GF-D8 (cell line): ENCODE data around the gene PARN.
"Not testable (repeated sequence)": the region's sequence is repeated elsewhere in the genome, so short reads cannot be mapped to it uniquely, and the experiment has no call there.

Experiments used
- DNase-seq: peaks from one replicate; lab custom pipeline; 2025; lab: John Stamatoyannopoulos, UW

PARN gene

DNA sequence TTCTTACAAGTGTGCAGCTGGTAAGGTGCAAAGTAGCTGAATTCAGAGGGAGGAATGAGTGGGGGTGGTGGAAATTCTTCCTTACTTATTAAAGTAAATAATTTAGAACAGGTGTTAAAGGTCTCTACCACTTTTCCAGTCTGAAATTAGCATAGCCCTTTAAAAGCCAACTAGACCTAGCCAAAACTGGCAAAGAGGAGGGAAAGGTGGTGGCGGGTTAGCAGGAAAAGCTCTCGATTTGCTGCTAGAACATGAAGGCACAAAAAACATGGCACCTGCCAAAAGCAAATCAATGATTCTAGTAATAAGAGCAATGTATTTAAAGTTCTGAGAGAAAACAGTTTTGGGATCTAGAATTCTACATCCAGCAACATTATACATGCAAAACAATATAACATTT, 157.7 kb downstream of the PARN start:
- DNase-seq: no peak

DNA sequence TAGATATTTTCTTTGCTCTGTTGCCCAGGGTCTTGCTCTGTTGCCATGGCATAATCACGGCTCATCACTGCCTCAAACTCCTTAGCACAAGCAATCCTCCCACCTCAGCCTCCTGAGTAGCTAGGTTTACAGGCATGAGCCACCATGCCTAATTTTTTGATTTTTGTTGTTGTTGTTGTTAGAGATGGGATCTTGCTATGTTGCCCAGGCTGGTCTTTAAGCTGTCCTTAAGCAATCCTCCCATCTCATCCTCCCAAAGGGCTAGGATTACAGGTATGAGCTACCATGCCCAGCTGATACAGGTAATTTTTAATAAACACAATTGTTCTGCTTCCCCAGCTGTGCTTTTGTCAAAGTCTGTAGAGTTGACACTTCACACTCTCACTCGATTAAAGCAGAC, 159.3 kb downstream of the PARN start:
- no peak for DNase-seq

DNA sequence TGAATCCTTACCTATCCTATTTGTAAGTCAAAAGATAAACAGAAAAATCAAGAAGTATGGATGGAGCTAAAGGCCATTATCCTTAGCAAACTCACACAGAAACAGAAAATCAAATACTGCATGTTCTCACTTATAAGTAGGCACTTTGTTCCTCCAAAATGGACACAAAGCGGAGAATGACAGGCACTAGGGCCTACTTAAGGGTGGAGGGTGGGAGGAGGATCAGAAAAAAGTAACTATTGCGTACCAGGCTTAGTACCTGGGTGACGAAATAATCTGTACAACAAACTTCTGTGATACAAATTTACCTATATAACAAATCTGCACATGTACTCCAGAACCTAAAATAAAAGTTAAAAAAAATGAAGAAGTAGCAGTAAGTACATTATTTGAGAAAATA, 164.3 kb downstream of the PARN start:
- DNase-seq: no peak

DNA sequence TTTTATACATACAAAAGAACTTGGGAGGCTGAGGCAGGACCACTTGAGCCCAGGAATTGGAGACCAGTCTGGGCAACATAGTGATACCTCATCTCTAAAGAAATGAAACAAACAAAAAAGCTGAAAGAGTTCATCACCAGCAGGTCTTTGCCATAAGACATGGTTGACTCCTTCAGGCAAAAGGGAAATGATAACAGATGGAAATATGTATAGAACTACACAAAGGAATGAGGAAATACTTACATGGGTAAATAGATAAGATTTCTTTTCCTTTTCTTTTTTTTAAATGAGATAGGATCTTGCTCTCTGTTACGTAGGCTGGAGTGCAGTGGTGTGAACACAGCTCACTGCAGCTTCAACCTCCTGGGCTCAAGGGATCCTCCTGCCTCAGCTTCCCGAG, 165.3 kb downstream of the PARN start:
- no peak for DNase-seq

DNA sequence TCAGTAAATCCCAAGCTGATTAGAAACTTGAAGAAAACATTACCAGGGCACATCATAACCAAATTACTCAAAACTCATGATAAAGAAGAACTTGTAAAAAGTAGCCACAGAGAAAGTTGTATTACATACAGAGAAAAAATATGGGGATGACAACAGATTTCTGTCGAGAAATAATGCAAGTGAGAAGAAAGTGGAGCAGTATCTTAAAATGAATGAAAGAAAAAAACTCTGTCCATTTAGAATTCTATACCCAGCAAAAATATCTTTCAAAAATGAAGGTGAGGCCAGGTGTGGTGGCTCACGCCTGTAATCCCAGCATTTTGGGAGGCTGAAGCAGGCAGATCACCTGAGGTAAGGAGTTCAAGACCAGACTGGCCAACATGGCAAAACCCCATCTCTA, 165.9 kb downstream of the PARN start:
- DNase-seq: no peak

DNA sequence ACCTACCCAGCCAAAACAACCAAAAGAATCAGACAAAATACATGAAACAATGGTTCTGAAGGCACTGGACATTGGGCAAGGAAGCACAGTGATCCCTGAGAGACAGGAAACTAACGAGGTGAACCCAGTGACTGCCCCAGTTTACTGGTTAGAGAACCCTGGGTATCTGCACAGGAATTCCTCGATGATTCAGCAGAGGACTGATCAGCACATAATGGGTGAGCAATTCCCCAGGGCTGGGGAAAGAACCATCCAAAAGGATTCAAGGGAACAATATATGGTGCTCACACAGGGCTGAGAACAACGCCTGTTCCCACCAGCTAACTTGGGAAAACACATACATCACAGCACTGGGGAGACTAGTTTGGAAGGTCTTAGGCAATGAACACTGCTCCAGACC, 167.2 kb downstream of the PARN start:
- DNase-seq: no peak

DNA sequence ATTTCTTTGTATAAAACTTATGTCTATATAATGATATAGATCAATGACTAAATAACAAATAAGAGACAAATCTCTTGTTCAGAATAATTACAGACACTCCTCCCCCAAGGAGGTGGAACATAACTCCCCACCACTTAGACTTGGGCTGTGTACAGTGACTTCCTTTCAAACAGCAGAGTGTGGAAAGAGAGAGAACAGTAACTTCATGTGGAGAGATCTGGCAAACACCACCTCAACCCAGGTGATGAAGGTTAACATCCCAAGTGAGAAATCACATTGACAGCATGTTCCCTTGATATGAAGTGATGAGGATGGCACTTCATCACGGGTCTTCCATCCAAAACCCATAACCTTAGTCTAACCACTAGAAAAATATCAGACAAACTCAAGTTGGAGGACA, 169.3 kb downstream of the PARN start:
- DNase-seq: no peak

DNA sequence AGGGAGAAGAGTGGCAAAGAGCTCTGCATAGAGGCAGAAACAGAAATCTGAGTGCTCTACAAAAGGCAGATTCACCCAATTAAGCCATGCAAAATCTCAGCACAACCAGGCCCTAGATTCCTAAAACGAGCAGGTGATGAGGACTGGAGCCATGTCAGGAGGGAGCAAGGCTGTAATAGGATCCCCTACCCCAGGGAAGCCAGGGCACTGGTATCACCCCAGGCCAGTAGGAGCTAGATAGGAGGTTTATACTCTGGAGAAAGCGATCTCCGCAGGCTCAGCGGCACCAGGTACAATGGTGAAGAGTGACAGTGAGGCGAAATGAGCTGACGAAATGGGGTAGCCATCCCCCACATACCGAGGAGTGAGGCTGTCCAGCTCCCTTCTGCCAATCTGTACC, 171.5 kb downstream of the PARN start:
- DNase-seq: no peak

DNA sequence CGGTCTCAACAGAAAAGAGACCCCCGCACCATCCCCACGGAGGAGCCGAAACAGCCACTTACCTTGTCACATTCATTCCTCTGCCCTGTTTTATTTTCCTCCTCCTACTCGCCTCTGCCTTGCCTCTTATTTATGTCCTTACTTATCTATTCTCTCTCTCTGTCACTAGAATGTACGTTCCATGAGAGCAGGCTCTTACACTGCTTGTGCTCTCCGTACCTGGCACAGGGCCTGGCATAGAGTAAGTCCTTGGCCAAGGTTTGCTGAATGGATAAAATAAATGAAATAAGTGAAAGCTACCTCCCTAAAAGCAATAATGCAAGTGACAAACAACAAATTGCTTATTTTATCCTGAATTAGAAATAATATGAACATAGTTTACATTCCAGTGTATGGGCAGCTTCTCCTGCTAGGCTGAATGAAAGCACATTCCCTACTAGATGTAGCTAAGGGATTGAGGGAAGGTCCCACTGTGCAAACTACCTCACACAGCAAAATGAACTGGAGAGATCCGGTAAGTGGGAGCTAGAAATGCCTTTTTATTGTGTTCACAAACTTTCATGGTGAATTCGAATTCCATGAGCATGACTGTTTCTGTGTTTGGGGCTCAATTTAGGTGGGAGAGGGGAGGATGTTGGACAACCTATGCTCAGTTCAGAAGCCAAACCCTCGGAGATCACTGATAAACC, 173.1 kb downstream of the PARN start:
- no peak for DNase-seq

DNA sequence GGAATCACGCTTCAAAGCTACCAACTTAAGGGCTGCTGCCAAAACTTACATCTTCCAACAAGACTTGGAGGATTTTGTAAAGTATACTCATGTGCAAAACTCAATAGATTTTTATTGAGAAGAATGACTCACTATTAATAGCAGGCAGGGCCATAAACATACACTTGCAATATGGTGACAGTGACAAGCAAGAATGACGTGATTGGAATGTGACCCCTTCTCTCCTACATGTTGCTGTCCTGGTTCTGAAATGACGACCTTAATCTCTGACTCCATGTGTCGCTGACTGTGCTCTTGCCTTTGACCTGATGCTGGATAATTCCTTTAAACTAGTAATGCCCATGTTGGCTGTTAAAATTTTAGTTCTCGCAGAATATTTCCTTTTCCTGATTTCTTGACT, 174.5 kb downstream of the PARN start:
- no peak for DNase-seq

DNA sequence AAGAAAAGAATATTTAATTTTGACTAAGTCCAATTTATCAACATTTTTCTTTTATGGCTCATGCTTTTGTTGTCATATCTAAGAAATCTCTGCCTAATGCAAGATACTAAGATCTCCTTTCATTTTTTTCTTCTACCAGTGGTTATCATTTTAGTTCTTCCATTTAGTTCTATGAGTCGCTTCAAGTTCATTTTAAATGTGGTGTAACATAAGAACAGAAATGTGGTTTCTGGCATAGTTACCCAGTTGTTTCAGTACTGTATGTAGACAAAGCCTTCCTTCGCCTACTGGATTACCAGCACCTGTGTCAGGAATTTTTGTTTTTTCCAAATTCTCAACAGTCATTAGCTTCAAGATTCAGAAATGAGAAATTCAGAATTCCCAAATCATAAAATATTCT, 175.7 kb downstream of the PARN start:
- DNase-seq: no peak

DNA sequence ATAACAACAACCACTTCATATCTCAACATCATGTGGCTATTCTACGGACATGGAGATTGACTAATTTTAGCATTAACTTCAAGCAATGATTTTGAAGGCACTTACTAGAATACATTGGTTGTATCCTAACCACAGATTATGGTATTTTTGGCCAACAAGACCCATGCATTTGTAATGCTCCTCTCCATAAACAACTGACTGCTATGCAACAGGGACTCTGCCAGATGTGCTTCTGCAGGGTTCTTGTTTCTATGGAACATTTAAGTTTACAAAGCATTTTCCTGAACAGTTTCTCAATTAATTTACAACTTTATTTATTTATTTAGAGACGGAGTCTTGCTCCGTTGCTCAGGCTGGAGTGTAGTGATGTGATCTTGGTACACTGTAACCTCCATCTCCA, 178.0 kb downstream of the PARN start:
- no peak for DNase-seq

DNA sequence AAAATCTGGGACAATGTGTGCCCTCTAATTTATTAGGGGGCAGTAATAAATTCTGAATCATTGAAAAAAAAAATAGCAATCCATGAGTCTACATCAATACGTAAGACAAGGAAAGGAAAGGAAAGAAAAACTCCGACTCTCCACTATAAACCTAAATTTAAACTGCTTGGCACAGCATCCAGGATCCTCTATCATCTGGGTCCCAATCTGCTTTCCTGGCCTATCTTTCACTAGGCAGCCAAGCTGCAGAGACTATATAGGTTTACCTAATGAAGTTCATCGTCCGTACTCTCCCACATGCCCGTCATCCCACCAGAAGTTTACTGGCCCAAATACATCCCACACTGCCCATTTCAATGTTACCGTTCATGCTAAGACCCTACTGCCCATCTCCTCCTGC, 179.2 kb downstream of the PARN start:
- no peak for DNase-seq

DNA sequence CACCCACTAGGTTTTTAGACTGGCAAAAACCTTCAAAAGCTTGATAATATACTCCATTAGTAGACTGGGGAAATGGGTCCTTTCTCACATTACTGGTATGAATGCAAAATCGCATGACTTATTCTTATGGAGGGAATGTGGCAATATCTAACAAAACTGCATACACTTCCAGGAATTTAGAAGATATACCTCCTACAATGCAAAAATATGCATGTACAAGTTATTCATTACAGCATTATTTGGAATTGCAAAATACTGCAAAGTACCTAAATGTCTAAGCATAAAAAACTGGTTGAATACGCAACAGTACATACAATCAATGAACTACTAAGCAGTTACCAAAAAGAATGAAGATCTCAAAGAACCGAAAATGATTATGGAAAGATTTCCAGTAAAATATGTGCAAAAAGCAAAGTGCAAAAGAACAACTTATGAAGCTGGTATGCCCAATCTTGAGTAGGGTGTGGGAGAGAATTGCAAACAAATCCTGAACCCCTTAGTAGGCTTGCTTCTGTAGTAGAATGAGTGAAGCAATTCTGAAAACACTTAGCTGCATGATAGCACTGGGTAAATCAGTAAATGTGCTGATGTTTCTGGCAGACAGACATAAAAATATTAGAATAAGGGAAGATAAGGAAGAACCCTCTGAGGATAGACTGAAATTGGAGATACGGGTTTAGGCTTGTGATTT, 180.1 kb downstream of the PARN start:
- DNase-seq: no peak

DNA sequence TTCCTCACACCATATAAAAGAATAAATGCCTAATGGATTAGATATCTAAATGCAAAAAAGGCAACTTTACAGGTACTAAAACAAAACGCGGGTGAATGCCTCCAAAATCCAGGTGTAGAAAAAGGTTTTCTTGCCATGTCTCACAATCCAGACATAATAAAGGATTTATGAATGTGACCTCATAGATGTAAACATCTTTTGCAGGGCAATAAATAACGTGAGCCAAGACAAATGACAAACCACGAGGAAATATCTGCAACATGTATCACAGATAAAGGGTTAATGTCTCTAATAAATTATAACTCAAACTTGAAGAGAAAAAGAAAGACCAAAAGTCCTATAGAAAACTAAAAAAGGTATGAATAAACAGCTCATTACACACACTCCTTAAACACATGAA, 180.7 kb downstream of the PARN start:
- DNase-seq: no peak

DNA sequence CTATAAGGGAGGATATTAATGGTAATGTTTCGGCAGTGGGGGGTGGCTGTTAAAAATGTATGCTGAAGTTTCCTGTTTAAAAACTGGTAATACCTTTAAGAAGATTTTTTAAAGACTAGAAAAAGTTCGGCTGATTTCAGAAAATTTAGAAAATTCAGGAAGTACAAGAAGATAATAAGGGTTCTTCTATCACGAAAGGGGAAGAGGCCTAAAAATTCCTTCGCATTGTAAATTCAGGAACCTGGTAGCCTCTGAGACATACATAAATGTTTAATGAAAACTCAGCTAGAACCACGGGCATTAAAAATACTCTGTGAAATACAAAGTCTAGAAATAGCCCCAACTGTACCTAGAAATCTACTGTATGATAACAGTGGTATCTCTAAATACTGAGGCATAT, 181.2 kb downstream of the PARN start:
- no peak for DNase-seq

DNA sequence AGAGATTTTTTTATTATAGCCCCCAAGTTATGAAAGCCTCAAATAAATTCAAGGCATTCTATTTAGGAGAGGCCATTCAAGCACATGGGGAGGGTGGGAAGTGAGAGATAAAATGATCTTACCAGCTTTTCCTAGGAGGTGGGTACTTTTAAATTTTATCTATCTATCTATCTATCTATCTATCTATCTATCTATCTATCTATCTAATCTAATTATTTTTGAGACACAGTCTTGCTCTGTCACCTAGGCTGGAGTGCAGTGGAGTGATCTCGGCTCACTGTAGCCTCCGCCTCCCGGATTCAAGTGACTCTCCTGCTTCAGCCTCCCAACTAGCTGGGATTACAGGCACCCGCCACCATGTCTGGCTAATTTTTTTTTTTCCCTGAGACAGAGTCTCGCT, 182.3 kb downstream of the PARN start:
- no peak for DNase-seq

DNA sequence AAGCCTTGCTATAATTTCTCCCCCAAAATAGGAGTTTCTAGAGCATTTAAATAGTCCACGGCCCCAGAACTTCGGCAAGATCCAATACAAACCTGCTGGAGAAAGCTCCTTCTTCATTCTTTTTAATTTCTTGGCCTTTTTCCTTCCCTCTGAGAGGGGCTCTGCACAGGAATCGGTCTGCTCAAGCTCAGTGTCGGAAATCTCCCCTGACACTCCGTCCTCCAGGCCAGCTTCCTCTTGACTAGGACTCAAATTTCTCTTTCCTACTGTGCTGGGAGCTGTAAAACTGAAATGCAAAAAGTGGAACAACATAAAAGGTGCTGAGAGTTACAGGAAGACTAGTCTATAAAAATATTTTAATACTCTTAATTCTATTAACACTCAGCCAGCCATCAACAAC, 183.3 kb downstream of the PARN start:
- no peak for DNase-seq

DNA sequence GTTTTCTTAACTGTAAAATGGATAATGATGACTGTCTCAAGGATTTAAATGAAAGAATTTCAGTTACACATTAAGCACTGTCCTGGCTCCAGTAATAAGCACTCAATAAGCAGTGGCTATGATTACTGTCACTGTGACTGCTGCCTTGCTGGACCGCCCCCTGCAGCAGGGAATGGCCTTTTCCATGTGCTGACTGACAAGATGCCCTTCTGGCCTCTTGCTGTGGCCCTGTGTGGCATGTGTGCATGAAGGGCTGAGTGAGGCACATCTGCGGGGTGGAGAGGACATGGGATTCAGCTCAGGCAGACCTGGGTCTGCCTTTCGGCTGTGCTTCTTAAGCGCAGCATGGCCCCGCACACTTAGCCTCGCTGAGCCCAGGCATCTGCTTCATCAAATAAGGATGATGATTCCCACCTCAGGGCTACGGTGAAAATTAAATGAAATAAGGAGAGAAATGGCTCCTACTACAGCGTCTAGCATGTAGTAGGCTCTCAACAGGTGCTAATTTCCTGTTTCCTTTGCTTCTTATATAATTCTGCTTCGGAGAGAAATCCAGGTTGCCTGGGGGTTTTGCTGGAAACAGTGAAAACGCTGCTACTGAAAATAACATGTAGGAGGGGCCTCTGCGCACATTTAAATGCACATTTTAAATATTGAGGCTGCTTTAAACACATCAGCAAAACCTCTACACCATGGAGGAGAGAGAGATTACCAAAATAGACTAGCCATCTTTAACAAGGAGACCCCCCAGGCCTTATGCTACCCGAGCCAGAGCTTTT, 183.9 kb downstream of the PARN start:
- no peak for DNase-seq

DNA sequence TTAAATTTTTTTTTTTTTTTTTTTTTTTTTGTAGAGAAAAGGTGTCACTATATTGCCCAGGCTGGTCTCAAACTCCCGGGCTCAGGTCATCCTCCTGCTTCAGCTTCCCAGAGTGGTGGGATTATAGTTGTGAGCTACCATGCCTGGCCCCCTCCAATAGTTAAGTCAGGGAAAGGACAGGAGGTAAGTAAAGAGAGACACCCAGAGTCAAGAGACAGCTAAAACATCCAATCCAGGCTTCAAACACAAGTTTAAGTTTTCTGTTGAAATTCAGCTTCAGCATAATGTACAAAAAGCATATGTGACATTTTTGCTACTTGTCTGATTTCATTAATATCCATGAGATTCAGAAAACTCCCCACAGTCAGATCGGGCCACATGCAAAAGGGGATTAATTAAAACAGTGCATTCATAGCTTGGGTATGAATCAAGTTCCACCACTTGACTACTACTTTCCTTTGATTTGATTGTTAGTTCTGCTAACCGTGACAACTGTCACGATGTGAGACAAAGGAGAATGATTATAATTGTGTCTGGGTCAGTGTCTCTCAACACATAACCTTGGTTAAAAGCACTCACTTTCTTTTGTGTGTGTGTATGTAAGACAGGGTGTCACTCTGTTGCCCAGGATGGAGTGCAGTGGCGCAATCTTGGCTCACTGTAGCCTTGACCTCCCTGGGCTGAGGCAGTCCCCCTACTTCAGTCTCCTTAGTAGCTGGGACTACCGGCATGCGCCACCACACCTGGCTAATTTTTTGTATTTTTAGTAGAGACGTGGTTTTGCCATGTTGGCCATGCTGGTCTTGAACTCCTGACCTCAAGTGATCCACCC, 184.9 kb downstream of the PARN start:
- no peak for DNase-seq

DNA sequence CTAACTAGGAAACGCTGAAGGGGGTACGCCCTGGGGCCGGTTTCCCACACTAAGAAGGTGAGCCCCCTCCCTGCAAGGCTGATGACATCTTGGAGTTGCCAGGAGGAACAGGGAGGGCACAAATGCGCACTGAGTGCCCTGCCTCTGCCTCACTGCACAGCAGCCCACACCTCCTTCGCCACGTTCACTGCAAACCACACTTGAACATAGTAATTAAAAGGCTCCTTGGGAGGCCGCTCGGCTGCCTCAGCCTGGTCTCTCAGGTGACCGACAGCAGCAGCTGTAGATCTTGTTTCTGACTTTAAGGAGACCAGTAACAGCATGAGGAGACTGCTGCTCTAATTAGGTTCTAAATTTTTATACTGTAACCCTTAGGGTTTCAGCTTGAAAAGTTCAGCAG, 188.5 kb downstream of the PARN start:
- DNase-seq: not testable (repeated sequence)

DNA sequence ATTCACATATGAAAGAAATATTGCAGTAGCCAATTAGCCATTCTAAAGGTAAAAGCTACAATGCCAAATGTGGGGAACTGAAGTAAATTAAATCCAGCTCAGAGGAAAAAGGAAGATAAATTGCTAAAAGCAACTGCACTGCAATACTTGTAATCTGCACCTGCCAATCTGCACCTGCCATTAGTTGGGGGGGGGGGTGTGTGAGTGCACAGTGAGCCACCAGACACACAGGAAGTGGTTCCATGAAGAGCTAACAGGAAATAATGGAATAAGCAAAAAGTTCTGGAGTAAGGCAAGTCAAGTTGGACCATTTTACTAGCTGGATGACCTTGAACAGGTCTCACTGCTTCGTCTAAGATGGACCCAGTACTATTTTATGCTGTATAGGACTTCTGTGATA, 191.8 kb downstream of the PARN start:
- DNase-seq: no peak
